Right forelimb (tissue), 1 donor: Measurements from ENCODE around the gene GSTO2.

Source experiments
- DNase-seq: peaks from one replicate; pipeline ENCODE4 v3.0.0-alpha.2; 2018

Gene GSTO2

GRCh38 chr10:104309980-104310978 lies 41.3 kb downstream of the GSTO2 start:
- no peak for DNase-seq

DNA sequence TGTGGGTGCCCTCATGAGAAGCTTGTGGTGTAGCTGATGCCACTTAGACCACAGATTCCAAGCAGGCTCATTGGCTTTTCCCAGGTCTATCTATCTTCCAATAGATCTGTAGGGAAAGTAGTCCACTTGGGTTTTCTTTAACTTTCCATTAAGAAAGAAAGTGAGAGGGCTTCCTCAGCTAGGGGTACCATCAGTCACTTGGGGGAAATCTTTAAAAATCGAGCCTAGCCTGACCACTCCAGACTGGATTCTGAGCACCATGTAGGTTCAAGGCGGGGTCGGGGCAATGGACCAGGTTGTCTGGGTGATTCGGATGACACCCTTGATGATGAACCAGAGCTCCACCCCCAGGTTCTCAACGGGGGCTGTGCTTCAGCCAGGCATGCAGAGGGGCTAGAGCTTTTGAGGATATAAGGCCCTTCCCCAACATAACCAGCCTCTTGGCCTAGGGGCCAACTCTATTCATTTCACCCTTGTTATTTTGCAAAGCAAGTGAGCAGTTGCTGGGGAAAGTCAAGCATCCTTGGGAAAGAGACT lies 42.3 kb downstream of the GSTO2 start:
- DNase-seq: no peak

- no peak for DNase-seq
Observed at GRCh38 chr10:104314591-104315485, 45.9 kb downstream of the GSTO2 start.

DNA sequence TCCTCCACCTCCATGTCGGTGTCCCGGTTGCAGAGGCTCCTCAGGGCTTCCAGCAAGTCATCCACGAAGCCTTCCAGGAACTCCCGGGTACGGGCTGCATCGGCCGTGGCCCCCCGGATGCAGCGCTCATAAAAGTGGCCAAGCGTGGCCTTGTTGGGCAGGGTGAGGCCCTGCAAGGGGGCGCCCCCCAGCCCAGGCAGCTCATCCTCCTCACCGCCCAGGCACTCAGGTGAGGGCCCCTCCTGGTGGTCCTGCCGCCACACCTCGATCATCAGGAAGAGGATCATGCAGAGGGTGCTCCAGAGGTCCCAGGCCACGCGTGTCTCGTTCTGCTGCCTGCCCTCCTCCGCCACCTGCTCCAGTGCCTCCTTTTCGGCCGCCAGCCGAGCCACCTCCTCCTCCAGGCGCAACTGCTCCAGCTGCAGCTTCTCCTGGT lies 46.5 kb downstream of the GSTO2 start:
- no peak for DNase-seq

DNA sequence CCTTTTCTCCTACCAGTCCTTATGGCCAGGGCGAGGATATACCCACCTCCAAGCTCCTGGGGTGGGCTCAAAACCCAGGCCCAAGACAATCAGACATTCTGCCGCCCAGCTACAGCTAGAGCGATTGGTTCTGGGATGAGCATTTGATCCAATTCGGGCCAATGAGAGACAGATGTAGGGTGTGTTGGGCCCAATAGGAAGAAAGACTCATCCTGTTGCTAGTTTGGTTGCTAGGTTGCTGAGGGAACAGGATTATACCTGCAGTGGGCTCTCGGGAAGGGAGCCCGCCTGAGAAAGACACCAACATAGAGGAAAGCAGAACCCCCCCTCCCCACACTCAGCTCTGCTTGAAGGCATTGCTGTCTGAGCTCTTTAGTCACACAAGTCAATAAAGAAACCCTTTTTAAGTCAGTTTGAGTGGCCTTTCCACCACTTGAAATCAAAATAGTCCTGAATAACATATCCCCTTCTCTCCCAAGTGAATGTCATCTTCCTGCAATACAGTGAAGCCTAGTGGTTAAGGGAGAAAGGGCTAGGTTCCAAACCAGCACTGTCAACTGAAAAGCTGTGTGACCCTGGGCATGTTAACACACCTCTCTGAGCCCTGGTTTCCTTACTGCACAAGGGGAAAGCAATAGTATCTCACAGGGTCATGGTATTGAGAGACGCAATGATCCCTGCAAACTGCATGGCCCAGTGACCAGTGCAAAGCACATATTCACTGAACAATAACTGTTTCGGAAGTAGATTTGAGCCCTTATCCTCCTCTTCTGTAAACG lies 47.5 kb downstream of the GSTO2 start:
- no peak for DNase-seq

GRCh38 chr10:104317269-104317710 lies 48.3 kb downstream of the GSTO2 start:
- DNase-seq: no peak

- peak; percentile 65 for DNase-seq
Observed at GRCh38 chr10:104317726-104318299, 48.8 kb downstream of the GSTO2 start.

- no peak for DNase-seq
Observed at GRCh38 chr10:104318326-104318725, 49.3 kb downstream of the GSTO2 start.

DNA sequence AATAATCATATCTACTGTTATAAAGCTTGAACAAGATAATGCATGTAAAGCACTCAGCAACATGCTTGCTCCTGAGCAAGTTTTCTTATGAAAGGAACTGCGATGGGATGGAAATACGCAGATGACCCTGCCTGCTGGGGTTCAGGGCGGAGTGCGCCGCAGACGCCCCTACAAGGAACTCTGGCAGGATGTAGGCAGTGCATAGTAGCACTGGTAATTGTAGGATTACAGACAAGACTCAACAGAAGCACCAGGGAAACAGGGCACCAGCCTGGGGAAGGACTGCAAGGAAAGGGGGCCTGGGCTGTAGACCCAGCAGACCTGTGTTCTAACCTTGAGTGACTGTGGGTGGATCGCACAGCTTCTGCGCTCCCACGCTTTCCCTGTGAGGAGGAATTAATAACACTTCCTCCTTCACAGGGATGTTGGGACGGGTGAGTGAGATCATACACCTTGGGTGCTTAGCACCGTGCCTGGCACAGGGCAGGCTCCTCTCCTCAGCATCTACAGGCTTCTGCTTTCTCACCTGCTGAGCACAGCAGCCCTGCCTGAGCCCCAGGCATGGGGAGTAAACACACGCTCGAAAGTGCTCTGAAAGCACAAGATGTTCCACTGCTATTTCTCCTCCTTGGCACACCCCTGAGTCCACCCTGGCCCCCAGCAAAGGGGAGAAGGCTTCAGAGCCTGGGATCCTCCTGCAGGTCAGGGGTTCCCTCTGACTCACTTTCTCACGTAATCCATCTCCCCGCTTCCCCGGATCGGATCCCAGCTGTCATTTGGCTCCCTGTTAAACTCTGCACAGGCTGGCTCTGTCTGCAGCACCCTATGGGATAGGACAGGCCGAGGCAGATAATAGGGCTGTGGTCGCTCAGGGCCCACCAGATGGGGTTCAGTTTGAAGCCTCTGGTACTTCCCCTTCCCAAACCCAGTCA lies 50.1 kb downstream of the GSTO2 start:
- DNase-seq: no peak

- DNase-seq: peak; percentile 44
Observed at GRCh38 chr10:104321226-104321625, 52.2 kb downstream of the GSTO2 start.

DNA sequence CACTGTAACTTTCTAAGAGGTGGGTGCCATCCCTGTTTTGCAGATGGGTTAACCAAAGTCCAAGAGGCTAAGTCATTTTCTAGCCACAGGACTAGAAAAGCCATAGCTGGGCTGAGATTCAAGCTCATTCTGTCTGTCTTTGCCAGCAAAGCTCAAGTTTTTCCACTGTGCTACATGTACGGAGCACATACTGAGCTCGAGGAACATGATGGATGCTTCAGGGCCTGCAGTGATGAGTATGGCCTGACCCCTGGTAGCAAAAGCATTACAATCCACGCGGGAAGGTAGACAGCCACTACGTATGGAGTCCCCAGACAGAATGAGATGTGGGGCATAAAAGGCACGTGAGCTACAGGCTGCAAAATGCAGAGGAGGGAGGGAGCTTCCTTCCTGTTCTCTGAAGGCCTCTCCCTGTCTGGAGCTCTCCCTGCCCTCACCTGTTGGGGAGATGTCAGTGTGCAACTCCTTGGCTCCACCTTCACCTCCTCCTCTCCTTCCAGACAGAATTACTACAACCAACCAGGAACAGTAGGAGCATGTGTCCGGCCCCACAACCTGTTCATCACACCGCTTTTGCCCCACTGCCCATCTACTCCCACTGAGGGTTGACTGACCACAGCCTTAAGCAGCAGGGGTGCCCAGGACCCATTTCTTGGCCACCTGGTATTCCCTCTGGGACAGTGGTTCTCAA lies 52.9 kb downstream of the GSTO2 start:
- DNase-seq: peak; percentile 42

- DNase-seq: peak; percentile 48
Observed at GRCh38 chr10:104322416-104322782, 53.4 kb downstream of the GSTO2 start.

DNA sequence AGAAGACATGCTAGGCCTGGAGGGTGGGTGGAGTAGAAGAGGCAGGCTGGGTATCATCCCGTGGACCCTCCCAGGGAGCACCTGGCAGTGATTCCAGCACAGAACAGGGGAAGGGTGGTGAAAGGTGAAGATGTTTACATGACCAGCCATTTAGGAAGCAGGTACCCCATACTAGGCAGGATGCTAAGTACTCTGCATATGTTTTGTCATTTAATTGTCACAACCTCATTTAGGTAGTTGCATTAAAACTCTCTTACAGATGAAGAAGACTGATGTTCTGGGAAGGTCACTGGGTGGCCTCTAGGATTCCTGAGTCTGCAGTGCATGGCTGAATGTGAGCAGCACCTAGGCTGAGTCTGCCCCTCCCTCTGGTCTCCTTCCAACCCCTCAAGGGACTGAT lies 54.1 kb downstream of the GSTO2 start:
- DNase-seq: peak; percentile 32

GRCh38 chr10:104323760-104324201 lies 54.8 kb downstream of the GSTO2 start:
- peak; percentile 16 for DNase-seq

DNA sequence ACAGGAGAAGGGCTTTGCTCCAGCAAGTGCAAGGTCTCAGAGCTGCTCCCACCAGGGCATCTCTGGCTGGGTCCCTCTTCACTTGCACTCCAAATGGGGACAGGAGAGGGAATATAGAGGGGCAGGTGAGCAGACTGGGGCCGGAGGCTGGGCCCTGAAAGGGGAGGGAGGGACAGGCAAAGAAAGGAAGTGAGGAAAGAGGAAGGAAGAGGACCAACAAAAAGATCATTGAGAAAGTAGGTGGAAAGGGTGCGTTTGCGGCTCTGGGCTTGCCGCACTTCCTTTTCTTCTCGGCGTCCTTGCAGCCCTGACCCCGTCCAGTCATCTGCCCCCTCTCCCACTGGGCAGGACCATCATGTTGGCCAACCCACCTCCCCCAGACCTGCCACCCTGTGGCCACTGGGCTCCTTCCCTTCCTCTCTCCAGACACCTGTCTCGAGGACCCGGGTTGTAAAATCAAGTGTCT lies 55.3 kb downstream of the GSTO2 start:
- peak; percentile 43 for DNase-seq

GRCh38 chr10:104324931-104325330 lies 55.9 kb downstream of the GSTO2 start:
- DNase-seq: no peak

GRCh38 chr10:104325436-104326435 lies 56.8 kb downstream of the GSTO2 start:
- DNase-seq: peak; percentile 50

- peak; percentile 34 for DNase-seq
Observed at GRCh38 chr10:104326991-104327610, 58.1 kb downstream of the GSTO2 start.
